Mucosa of descending colon (tissue), 3 donors: Measurements from ENCODE around the gene SIK3. TPM values are rescaled to one million over a fixed set of nuclear protein-coding genes. Genes with fewer than 3 reads are reported as not detected.

Experiments used
- ATAC-seq: fragments of 200-7000 bp; cut with Tn5 transposase; one replicate; pipeline ENCODE4 v1.9.1; 2020; ENCODE audit warnings: mild to moderate bottlenecking, moderate library complexity
- DNase-seq, 3 donors: peaks; one replicate each; pipeline ENCODE4 v3.0.0-alpha.2; 2020
- H3K36me3 ChIP-seq: fragments of 200-600 bp; one replicate; pipeline ENCODE4 v1.8.0; 2021; ENCODE audit warnings: low read depth, mild to moderate bottlenecking
- H3K4me1 ChIP-seq: fragments of 200-600 bp; one replicate; pipeline ENCODE4 v1.8.0; 2021; ENCODE audit warnings: low read depth, mild to moderate bottlenecking
- H3K4me3 ChIP-seq: fragments of 200-600 bp; one replicate; pipeline ENCODE4 v1.8.0; 2021; ENCODE audit warnings: mild to moderate bottlenecking
- H3K9me3 ChIP-seq: fragments of 200-600 bp; one replicate; pipeline ENCODE4 v1.8.0; 2021; ENCODE audit warnings: mild to moderate bottlenecking
- intact Hi-C, 2 donors: fragments of 100-400 bp; cut with DNase I in 1 of 2; cut with micrococcal nuclease in 1 of 2; formaldehyde crosslinking; loops; one replicate each; pipeline versions ENCODE4 v1.11.0 to v1.11.1; 2022; cut with DNase I, micrococcal nuclease
- total RNA-seq, 3 donors: library from RNA; stranded (reverse); fragmentation: NEBNext Ultra II Directional in 2 of 3; extraction: Animal tissue kit (Norgen Biotek cat#: 25700) in 2 of 3; gene quantifications; one replicate each; pipeline versions ENCODE4 v1.2.1 to v1.2.4, GENCODE V29; 2021 to 2023
- TF ChIP-seq, protein P1 (sequence below): fragments of 200-600 bp; IDR thresholded peaks from one replicate; pipeline ENCODE4 v1.8.0; 2022; ENCODE audit warnings: antibody characterized with exemption, mild to moderate bottlenecking
- donor health status: DM: no; HTN: no; CAD: no; lungs with moderate emphysema.
- donor health status: DM: no; HTN: no; CAD: no.
- donor health status: DM: no; HTN: yes; CAD: no.

Gene SIK3
- total RNA-seq, 3 donors from 2014 or later = 28.1 to 55.6 (median 41.8) TPM

DNA sequence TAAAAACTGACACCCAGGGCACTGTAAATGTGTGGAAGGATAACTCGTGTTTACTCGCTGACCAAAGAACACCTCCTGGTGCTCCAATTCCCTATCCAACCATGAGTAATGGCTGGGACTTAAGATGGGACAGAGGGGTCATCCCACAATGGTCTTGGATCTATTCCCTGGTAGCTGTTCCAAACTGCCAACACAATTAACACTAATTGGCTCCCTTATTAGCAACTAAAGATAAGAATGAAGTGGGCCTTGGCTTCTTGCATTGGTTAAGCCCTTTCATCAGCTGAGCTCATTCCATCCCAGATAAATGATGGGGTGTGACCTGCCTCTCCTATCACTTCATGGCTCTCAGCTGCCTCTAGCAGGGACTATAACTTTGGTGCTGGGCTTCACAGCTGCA lies 1.5 kb upstream of the SIK3 start:
- DNase-seq (no peak), ATAC-seq (no peak)
- intact Hi-C loops = loop anchor here (5.0 to 10.0 kb wide), 2 partner anchors 217 to 305 kb away; partner anchors contain the start of gene APOA5 (in 1 of the 2)
- Histone ChIP-seq H3K36me3 (no peaks in the 10 kb centered on the region), H3K9me3 (no peaks in the 10 kb centered on the region), H3K4me1 (peaks cover 24% of the 10 kb centered on the region), H3K4me3 (no peak overlapping the region)
- TF ChIP-seq, protein P1, sequence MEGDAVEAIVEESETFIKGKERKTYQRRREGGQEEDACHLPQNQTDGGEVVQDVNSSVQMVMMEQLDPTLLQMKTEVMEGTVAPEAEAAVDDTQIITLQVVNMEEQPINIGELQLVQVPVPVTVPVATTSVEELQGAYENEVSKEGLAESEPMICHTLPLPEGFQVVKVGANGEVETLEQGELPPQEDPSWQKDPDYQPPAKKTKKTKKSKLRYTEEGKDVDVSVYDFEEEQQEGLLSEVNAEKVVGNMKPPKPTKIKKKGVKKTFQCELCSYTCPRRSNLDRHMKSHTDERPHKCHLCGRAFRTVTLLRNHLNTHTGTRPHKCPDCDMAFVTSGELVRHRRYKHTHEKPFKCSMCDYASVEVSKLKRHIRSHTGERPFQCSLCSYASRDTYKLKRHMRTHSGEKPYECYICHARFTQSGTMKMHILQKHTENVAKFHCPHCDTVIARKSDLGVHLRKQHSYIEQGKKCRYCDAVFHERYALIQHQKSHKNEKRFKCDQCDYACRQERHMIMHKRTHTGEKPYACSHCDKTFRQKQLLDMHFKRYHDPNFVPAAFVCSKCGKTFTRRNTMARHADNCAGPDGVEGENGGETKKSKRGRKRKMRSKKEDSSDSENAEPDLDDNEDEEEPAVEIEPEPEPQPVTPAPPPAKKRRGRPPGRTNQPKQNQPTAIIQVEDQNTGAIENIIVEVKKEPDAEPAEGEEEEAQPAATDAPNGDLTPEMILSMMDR = no peak

DNA sequence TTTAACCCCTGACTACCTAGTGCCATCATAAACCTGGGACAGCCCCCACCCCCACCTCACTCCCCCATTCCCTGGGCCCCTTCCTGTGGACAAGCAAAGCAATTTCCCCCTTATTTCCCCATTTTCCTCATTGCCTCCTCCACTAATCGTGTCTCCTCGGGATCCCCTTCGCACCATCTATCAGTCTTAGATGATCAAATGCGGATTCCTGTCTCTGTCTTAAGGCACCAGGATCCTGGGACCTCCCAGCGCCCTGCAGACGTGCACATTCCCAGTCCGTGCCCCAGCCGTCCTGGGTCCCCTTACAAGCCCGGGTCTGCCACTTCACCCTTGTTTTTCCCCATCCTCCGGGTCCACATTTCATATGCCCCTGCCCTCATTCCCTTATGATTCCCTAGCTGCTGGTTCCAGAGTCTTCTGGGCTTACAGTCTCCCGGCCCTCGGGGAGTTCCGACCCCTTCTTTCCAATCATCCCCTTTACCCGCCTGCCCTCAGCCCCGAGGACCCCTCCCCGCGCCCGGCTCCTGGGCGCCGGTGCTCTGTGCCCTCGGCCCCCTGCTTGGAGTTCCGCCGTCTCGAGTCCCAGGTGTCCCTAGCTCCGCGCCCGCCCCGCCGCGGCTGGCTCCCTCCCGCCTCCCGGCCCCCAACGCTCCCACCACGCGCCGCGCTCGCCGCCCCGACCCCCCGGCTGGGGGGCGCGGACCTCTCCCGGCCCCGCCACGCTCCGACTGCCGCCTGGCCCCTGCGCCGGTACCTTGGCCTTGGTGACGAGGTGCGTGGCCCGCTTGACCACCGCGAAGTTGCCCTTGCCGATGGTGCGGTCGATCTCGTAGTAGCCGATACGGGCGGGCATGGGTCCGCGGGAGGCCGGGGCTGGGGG lies 599 bp downstream of the SIK3 start:
- Histone ChIP-seq H3K4me3 (peak overlapping the region; percentile 83), H3K36me3 (no peaks in the 10 kb centered on the region), H3K9me3 (no peaks in the 10 kb centered on the region), H3K4me1 (peaks cover 30% of the 10 kb centered on the region)
- DNase-seq (peak; percentile 49 to 80 (median 74)), ATAC-seq (peak; percentile 32)
- intact Hi-C loops = loop anchor here in 1 of 2 donors (5.0 kb wide), 1 partner anchor 215 kb away; no protein-coding TSS in a partner anchor
- TF ChIP-seq, protein P1 = no peak

DNA sequence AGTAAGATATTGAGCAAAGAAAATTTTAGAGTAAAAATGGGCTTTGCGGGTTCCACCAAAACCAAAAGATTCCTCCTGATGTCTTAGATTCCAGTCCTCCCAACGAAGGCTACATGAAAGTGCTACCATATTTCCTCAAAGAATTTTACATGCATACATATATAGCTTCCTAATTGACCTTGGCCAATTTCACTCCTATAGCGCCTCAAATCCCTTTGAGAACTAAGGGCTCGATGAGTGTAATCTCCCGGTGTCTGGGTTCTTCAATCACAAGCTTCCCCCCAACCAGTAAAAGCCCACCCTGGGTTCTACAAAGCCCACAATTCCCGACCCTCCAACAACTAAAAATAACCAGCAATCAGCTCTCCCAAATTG lies 1.2 kb downstream of the SIK3 start:
- Histone ChIP-seq H3K36me3 (no peaks in the 10 kb centered on the region), H3K4me1 (peaks cover 30% of the 10 kb centered on the region), H3K4me3 (no peak overlapping the region), H3K9me3 (no peaks in the 10 kb centered on the region)
- peak in 1 of 3 donors; percentile 14 for DNase-seq
- TF ChIP-seq, protein P1 = no peak
- intact Hi-C loops = loop anchor here in 1 of 2 donors (5.0 kb wide), 1 partner anchor 215 kb away; no protein-coding TSS in a partner anchor
- ATAC-seq = no peak

DNA sequence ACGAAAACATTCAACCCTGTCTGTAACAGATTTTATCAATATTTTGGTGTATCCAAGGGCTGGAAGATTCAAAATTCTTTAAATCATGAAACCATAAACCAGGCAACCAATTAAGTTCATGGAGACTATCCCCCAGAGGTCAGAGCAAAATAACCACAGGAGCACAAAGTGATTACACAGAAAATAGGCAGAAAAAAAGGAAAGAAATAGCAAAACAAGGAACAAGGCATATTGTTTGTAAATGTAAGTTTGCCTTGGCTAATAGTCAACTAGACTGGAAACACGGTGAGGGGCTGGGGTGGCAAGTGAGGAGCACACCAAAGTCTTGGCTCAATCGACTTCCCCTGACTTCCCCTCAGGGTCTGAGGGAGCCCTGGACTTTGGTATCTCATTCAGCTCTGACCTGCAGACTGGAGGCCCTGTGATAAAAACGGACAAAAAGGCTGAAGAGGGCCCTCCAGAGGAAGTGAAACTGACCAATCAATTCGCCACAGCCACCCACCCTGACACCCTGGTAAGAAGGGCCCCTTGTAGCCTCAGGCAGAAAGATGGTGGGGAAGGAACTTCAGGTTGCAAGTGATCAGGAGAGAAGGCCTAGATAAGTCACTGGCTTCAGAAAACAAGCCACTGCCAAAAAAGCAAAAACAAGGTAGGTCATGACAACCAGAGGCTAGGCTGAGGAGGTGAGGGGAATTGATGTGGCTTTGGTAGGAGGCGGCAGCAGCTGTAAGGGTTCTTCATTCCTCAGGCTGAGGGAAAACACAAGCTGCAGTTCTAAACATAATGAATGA lies 1.8 kb downstream of the SIK3 start:
- TF ChIP-seq, protein P1 = no peak
- ATAC-seq = peak; percentile 1
- peak in 1 of 3 donors; percentile 31 for DNase-seq
- H3K9me3 ChIP-seq = no peaks in the 10 kb centered on the region
- H3K36me3 ChIP-seq = no peaks in the 10 kb centered on the region
- H3K4me3 ChIP-seq = no peak overlapping the region
- intact Hi-C loops = loop anchor here in 1 of 2 donors (5.0 kb wide), 1 partner anchor 214 kb away; no protein-coding TSS in a partner anchor
- H3K4me1 ChIP-seq = peaks cover 30% of the 10 kb centered on the region

DNA sequence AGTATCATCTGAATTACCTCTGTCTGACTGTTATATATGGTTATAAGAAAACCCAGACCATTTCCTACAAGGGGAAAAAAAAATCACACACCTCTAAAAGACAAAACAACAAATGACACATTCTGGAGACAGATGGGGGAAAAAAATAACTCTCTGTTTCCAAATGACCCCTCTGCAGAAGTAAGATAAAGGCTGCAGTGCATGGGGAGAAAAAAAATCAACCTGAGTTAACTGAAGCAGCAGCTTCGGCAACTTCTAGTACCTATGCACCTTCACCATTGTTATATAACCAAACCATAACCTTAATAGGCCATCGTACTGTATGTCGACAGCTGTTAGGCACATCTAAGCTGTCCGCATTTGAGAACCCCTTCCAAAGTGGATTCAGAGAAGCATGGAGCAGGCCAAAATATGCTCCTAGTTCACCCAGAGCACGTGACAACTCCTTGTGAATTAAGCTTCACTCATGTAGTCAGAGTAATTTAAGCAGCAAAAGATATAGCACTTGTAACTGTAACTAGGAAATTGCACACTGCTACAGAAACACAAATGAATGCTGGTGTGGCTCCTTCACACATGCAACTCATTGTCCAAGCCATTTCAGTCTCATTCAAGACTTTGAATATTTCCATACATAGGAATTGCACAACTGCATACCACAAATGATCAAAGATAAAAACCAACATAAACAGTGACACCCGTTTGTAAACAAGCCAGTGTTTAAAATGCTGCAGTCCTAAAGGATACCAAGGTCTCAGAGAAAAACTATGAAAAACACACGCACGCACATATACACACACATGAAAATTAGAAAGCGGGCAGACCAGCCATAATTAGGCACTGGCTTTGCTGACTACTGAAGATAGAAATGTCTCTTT lies 2.7 kb downstream of the SIK3 start:
- TF ChIP-seq, protein P1 = no peak
- Histone ChIP-seq H3K4me1 (peaks cover 30% of the 10 kb centered on the region), H3K36me3 (no peaks in the 10 kb centered on the region), H3K9me3 (no peaks in the 10 kb centered on the region), H3K4me3 (no peak overlapping the region)
- peak; percentile 2 for ATAC-seq
- intact Hi-C loops = loop anchor here in 1 of 2 donors (5.0 kb wide), 1 partner anchor 213 kb away; no protein-coding TSS in a partner anchor
- DNase-seq = peak in 1 of 3 donors; percentile 19
